MM.1S (cell line): ENCODE measurements around the gene TBC1D5.

Experiments used
- DNase-seq: peaks from one replicate; pipeline ENCODE4 v3.0.0-alpha.2; 2015
- H2AFZ ChIP-seq: fragments of 300-600 bp; sonication (generic); 2 replicates; pipeline ENCODE4 v1.6.0; 2016; ENCODE audit warnings: antibody characterized with exemption, low read length
- H3F3A ChIP-seq: fragments of 300-600 bp; sonication (generic); 2 replicates; pipeline ENCODE4 v1.6.1; 2016; ENCODE audit warnings: mild to moderate bottlenecking, antibody characterized with exemption, low read length, moderate library complexity, mixed read lengths; ENCODE audit not compliant: insufficient read depth
- H3K27ac ChIP-seq: fragments of 300-600 bp; sonication (generic); 2 replicates; pipeline ENCODE4 v1.5.1; 2016; ENCODE audit warnings: mild to moderate bottlenecking, low read length
- H3K27me3 ChIP-seq: fragments of 300-600 bp; sonication (generic); replicated peaks from 2 replicates; pipeline ENCODE4 v1.6.0; 2016; ENCODE audit warnings: low read length; ENCODE audit not compliant: insufficient read depth
- H3K36me3 ChIP-seq: fragments of 300-600 bp; sonication (generic); replicated peaks from 2 replicates; pipeline ENCODE4 v1.6.1; 2016; ENCODE audit warnings: mild to moderate bottlenecking, low read length, mixed read lengths; ENCODE audit not compliant: insufficient read depth
- H3K4me1 ChIP-seq: fragments of 300-600 bp; sonication (generic); 2 replicates; pipeline ENCODE4 v1.6.1; 2016; ENCODE audit warnings: low read length, mixed read lengths
- H3K4me2 ChIP-seq: fragments of 300-600 bp; sonication (generic); 2 replicates; pipeline ENCODE4 v1.6.0; 2016; ENCODE audit warnings: low read depth, low read length
- H3K4me3 ChIP-seq: fragments of 300-600 bp; sonication (generic); 2 replicates; pipeline ENCODE4 v1.5.1; 2016; ENCODE audit warnings: low read length, mixed read lengths
- H3K79me2 ChIP-seq: fragments of 300-600 bp; sonication (generic); 2 replicates; pipeline ENCODE4 v1.6.1; 2016; ENCODE audit warnings: mixed run types, low read length, mixed read lengths
- H3K9ac ChIP-seq: fragments of 300-600 bp; sonication (generic); 2 replicates; pipeline ENCODE4 v1.6.1; 2016; ENCODE audit warnings: low read length, mixed read lengths
- H3K9me2 ChIP-seq: fragments of 300-600 bp; sonication (generic); replicated peaks from 2 replicates; pipeline ENCODE4 v1.6.1; 2016; ENCODE audit warnings: mild to moderate bottlenecking, low read length, mixed read lengths; ENCODE audit not compliant: insufficient read depth
- H3K9me3 ChIP-seq: fragments of 300-600 bp; sonication (generic); replicated peaks from 2 replicates; pipeline ENCODE4 v1.6.1; 2016; ENCODE audit warnings: mild to moderate bottlenecking, low read length, mixed read lengths; ENCODE audit not compliant: insufficient read depth
- H4K20me1 ChIP-seq: fragments of 300-600 bp; sonication (generic); 2 replicates; pipeline ENCODE4 v1.6.1; 2016; ENCODE audit warnings: mild to moderate bottlenecking, low read length, moderate library complexity, mixed read lengths; ENCODE audit not compliant: insufficient read depth
- CTCF ChIP-seq: fragments of 300-600 bp; sonication (generic); IDR thresholded peaks from 2 replicates; pipeline ENCODE4 v1.5.1; 2016; ENCODE audit warnings: antibody characterized with exemption, low read length, mixed read lengths
- EZH2 ChIP-seq: fragments of 300-600 bp; sonication (generic); optimal IDR thresholded peaks from 2 replicates; pipeline ENCODE3; 2017; ENCODE audit warnings: low read depth, mild to moderate bottlenecking, antibody characterized with exemption, low read length, mixed read lengths
- EZH2phosphoT487 ChIP-seq: fragments of 300-600 bp; sonication (generic); IDR thresholded peaks from 2 replicates; pipeline ENCODE4 v1.6.1; 2018; ENCODE audit warnings: antibody characterized with exemption, low read length

TBC1D5 gene

GRCh38 chr3:17605934-17606333 is 136.5 kb downstream of the TBC1D5 start:
- Histone ChIP-seq H3K9me2 (no peaks in the 10 kb centered on the region), H3K27me3 (no peaks in the 10 kb centered on the region), H3F3A (no peaks in the 10 kb centered on the region), H3K79me2 (no peaks in the 10 kb centered on the region), H2AFZ (no peak overlapping the region), H3K9ac (no peak overlapping the region), H3K4me3 (no peak overlapping the region), H3K4me1 (no peaks in the 10 kb centered on the region), H4K20me1 (no peaks in the 10 kb centered on the region), H3K9me3 (no peaks in the 10 kb centered on the region), H3K36me3 (no peaks in the 10 kb centered on the region), H3K27ac (no peak overlapping the region), H3K4me2 (no peak overlapping the region)
- no peak for DNase-seq
- TF ChIP-seq CTCF, result no peak
- no peak for TF ChIP-seq EZH2phosphoT487
- TF ChIP-seq EZH2, result no peak

GRCh38 chr3:17605032-17605431 is 137.4 kb downstream of the TBC1D5 start:
- Histone ChIP-seq H3K9ac (no peak overlapping the region), H4K20me1 (no peaks in the 10 kb centered on the region), H2AFZ (no peak overlapping the region), H3F3A (no peaks in the 10 kb centered on the region), H3K27ac (no peak overlapping the region), H3K4me3 (no peak overlapping the region), H3K9me2 (no peaks in the 10 kb centered on the region), H3K4me2 (no peak overlapping the region), H3K79me2 (no peaks in the 10 kb centered on the region), H3K4me1 (no peaks in the 10 kb centered on the region), H3K27me3 (no peaks in the 10 kb centered on the region), H3K36me3 (no peaks in the 10 kb centered on the region), H3K9me3 (no peaks in the 10 kb centered on the region)
- DNase-seq, result no peak
- TF ChIP-seq EZH2phosphoT487 (no peak), CTCF (no peak), EZH2 (no peak)

GRCh38 chr3:17602126-17602525 is 140.3 kb downstream of the TBC1D5 start:
- no peaks in the 10 kb centered on the region for H4K20me1 ChIP-seq
- no peaks in the 10 kb centered on the region for H3F3A ChIP-seq
- no peak overlapping the region for H3K4me2 ChIP-seq
- H3K27ac ChIP-seq, result no peak overlapping the region
- H2AFZ ChIP-seq, result no peak overlapping the region
- TF ChIP-seq EZH2 (no peak), CTCF (no peak), EZH2phosphoT487 (no peak)
- no peak overlapping the region for H3K9ac ChIP-seq
- H3K4me3 ChIP-seq, result no peak overlapping the region
- DNase-seq, result no peak
- no peaks in the 10 kb centered on the region for H3K27me3 ChIP-seq
- H3K4me1 ChIP-seq, result no peaks in the 10 kb centered on the region
- no peaks in the 10 kb centered on the region for H3K79me2 ChIP-seq
- no peaks in the 10 kb centered on the region for H3K36me3 ChIP-seq
- H3K9me3 ChIP-seq, result no peaks in the 10 kb centered on the region
- H3K9me2 ChIP-seq, result no peaks in the 10 kb centered on the region
